Spinal cord (tissue), 10 donors: ENCODE data around the gene CFAP46. TPM values are rescaled to one million over a fixed set of nuclear protein-coding genes. Genes with fewer than 3 reads are reported as not detected.
A peak's percentile ranks its signal among the peaks of the same experiment; 100 is the strongest.

Experiments used
- DNase-seq, 6 donors: peaks; one replicate each; pipeline versions ENCODE4 v3.0.0 to v3.0.0-alpha.2; 2013 to 2015; ENCODE audit warnings: low spot score in 6 of 6, low read depth in 4 of 6
- H3K27ac ChIP-seq: one replicate; pipeline ENCODE4 v1.5.1; 2013; ENCODE audit warnings: low read depth, low read length, control low read depth
- H3K27me3 ChIP-seq: one replicate; pipeline ENCODE4 v1.6.1; 2013; ENCODE audit warnings: low read length; ENCODE audit not compliant: control insufficient read depth, insufficient read depth
- H3K36me3 ChIP-seq: one replicate; pipeline ENCODE4 v1.6.1; 2013; ENCODE audit warnings: low read length; ENCODE audit not compliant: control insufficient read depth, insufficient read depth
- H3K4me1 ChIP-seq: one replicate; pipeline ENCODE4 v1.6.1; 2013; ENCODE audit warnings: low read length; ENCODE audit not compliant: control insufficient read depth, insufficient read depth
- H3K4me3 ChIP-seq: one replicate; pipeline ENCODE4 v1.5.1; 2013; ENCODE audit warnings: low read depth, low read length, control low read depth
- H3K9me3 ChIP-seq: one replicate; pipeline ENCODE4 v1.6.1; 2013; ENCODE audit warnings: low read length; ENCODE audit not compliant: control insufficient read depth, insufficient read depth
- WGBS: methylation state at CpG from one replicate; pipeline ENCODE4 v1.1.5; 2013; ENCODE audit warnings: missing lambda C conversion rate; ENCODE audit not compliant: insufficient coverage; 5-methylcytosine and 5-hydroxymethylcytosine counted together
- polyA plus RNA-seq, 2 donors: library from polyadenylated mRNA; unstranded; fragments of 120-200 nt; gene quantifications; one replicate each; pipeline ENCODE4 v1.2.1, GENCODE V29; 2013; ENCODE audit not compliant: insufficient read length in 2 of 2
- total RNA-seq, 2 donors: library from RNA; depleted of rRNA in 1 of 2; stranded (reverse); fragments of 120-200 nt in 1 of 2; fragments of >200 nt in 1 of 2; gene quantifications; one replicate each; pipeline versions ENCODE4 v1.2.3 to v1.2.4, GENCODE V29; 2013 to 2014
- donor health status: healthy.

The CFAP46 gene
- total and polyA plus RNA-seq, 4 donors, result 5.3 to 14.3 (median 13.2) TPM

DNA sequence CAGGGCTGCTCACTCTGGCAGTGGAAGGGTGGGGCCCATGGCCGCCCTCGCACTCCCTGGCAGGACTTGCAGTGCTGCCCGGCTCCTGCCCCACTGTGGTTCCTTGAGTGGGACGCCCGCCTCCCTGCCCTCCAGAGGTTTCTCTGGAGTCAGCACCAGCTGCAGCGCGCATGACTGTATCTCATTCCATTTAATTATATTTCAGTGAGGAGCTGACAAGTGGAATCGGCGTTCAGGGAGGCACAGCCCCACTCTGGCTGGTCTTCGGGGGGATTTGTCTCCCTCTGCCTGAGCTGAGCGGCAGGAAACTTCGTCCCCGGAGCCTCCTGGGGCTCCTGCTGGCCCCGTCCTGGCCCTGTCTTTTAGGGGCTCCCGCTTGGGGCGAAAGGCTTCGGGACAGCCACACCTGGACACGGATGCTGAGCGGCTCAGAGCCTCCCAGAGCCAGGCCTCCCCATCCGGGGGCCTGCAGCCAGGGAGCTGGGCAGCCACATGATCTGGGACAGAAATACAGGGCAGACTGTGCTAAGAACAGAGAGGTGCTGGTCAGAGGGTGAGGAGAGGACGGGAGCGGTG is 81.2 kb downstream of the CFAP46 start:
- WGBS, result 79% methylated on average over 15 of the region's 22 CpGs
- DNase-seq, result peak in 1 of 6 donors; percentile 21
- H3K4me1 ChIP-seq, result peaks cover 16% of the 10 kb centered on the region
- H3K4me3 ChIP-seq, result no peak overlapping the region
- H3K9me3 ChIP-seq, result no peaks in the 10 kb centered on the region
- peaks cover 11% of the 10 kb centered on the region for H3K36me3 ChIP-seq
- H3K27me3 ChIP-seq, result peaks cover 5% of the 10 kb centered on the region
- no peak overlapping the region for H3K27ac ChIP-seq

DNA sequence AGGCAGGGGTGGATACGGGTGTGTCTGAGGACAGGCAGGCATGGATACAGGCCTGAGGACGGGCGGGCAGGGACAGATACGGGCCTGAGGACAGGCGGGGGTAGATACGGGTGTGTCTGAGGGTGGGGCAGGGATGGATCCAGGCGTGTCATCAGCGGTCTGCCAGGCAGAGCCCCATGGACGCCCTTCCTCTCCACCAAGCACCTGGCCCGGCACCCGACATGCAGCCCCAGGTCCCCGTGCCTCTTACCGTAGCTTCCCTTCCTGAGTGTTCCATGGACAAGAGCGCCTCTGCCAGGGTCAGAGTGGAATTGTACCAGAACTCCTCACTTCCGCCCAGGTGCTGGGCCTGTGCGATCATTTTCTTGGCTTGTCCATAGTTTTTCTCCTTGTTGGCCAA is 81.8 kb downstream of the CFAP46 start:
- H3K36me3 ChIP-seq, result peaks cover 9% of the 10 kb centered on the region
- peaks cover 16% of the 10 kb centered on the region for H3K4me1 ChIP-seq
- WGBS, result 98% methylated on average over 14 of the region's 16 CpGs
- H3K27me3 ChIP-seq, result peaks cover 5% of the 10 kb centered on the region
- no peak overlapping the region for H3K4me3 ChIP-seq
- no peaks in the 10 kb centered on the region for H3K9me3 ChIP-seq
- DNase-seq, result no peak
- no peak overlapping the region for H3K27ac ChIP-seq

DNA sequence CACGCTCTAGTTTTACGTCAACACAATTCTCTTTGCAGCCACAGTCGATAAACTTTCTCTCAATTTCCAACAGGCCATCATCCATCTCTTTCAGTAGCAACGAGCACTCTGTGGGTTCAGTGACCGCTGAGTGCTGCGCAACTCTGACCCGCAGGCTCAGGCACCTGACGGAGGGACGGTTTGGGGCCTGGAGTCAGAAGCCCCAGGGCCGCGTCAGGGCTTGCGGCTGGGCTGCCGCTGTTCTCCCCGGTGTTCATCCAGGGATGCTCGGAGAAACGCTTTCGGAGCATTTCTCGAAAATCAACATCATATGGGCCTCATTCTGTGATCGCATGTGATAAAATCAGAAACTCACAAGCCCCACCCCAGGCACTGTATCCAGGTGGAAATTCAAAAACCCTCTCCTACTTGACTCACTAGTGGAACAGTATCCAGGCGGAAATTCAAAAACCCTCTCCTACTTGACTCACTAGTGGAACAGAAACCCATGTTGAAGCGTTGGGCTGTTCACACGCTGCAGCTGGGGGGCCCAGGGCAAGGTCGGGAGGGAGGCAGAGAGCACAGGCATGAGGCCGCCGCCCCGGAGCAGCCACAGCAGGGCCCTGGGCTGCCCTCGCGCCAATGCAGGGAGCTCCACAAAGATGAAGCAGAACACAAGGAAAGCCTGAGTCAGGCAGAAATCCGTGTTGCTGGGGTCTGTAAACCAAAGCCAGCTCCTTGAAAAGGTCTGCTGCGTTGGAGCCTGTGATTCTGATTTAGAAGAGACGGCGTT is 83.1 kb downstream of the CFAP46 start:
- H3K4me1 ChIP-seq, result peaks cover 16% of the 10 kb centered on the region
- H3K9me3 ChIP-seq, result no peaks in the 10 kb centered on the region
- no peak for DNase-seq
- peaks cover 9% of the 10 kb centered on the region for H3K36me3 ChIP-seq
- no peak overlapping the region for H3K27ac ChIP-seq
- peaks cover 5% of the 10 kb centered on the region for H3K27me3 ChIP-seq
- 88% methylated on average over 30 of the region's 32 CpGs for WGBS
- H3K4me3 ChIP-seq, result no peak overlapping the region

DNA sequence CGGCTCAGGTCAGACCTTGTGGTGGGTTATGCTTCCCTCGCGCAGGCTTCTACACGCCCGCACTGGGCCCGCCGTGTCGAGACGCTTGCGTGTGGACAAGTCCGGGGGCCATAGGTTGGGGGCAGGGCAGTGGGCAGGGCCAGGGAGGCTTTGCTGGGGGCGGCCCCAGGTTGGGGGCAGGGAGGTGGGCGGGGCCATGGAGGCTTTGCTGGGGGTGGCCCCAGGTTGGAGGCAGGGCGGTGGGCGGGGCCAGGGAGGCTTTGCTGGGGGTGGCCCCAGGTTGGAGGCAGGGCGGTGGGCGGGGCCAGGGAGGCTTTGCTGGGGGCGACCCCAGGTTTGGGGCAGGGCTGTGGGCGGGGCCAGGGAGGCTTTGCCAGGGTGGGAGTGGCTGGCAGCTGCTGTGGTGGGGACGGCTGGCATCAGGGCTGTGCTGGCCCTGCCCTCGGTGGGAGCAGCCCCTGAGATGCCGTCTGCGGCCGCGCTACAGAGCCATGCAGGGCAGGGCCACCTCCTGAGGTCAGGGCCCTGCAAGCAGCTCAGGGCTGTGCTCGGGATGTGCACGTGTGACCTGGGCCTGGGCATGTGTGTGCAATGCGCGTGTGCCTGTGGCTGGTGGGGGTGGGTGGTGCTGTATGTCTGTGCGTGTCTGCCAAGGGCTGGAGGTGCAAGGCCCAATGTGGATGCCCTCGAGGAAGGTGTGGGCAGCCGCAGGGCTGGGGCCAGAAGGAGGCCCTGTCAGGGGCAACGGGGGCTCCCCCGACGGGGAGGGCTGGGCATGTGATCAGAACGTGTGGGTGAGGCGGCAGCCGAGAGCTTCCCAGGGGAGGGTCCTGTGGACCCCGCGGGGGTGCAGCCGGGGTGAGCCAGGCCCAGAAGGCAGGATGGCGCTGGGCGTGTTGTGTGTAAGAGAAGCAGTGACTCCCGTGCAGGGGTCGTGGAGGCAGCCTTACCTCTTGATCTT is 84.0 kb downstream of the CFAP46 start:
- Histone ChIP-seq H3K9me3 (no peaks in the 10 kb centered on the region), H3K27ac (no peak overlapping the region), H3K36me3 (peaks cover 9% of the 10 kb centered on the region), H3K27me3 (peaks cover 5% of the 10 kb centered on the region), H3K4me3 (no peak overlapping the region), H3K4me1 (peaks cover 16% of the 10 kb centered on the region)
- DNase-seq, result no peak
- 91% methylated on average over 40 of the region's 45 CpGs for WGBS

DNA sequence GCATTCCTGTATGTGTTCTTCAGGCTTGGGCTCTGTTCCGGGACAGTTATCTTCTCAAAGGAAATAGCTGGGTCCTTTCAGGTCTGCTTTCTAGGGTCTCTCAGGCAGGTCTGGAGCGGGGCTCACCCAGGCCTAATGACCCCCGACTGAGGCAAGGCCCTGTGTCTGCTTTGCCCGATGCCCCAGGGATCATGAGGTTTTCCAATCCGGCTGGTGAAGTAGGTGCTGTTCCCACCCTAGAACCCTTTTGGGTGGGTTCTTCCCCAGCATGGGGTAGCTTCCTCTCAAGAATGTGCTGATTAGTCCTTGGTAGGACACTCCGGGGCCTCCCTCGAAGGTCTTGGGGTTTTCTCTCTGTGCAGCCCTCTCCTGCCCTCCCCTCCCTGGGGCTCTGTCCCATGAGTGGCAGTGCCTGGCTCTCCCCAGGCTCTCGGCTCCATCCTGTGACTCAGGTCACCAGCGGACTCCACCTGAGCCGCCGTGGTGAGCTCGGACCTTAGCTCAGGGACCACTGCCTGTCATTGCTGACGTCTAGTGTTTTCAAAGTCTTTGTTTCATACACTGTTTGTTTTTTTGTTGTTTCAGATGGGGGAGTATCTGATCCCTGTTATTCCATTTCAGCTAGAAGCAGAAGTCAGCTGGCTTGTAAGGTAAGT is 85.4 kb downstream of the CFAP46 start:
- 94% methylated on average over 12 of the region's 13 CpGs for WGBS
- Histone ChIP-seq H3K4me1 (peaks cover 7% of the 10 kb centered on the region), H3K27me3 (no peaks in the 10 kb centered on the region), H3K4me3 (no peak overlapping the region), H3K9me3 (no peaks in the 10 kb centered on the region), H3K27ac (no peak overlapping the region), H3K36me3 (peaks cover 8% of the 10 kb centered on the region)
- no peak for DNase-seq

DNA sequence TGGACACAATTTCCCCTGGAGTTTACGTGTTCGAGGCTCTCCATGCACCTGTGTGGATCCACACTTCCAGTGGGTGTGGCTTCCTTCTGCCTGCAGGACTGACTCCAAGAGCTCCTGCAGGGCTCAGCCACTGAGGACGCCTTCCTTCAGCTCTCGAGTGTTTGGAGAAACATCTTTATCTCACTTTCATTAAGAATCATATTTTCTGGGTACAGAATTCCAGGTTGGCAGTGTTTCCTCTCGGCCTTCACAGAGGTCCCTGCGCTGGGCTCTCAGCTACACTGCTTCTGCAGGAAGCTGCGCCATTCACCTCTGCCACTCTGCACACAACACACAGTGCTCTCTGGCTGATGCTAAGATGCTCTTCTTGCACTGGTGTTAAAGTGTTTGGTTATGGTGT is 86.5 kb downstream of the CFAP46 start:
- WGBS, result 94% methylated on average over 4 of the region's 7 CpGs
- Histone ChIP-seq H3K27ac (no peak overlapping the region), H3K27me3 (no peaks in the 10 kb centered on the region), H3K4me1 (peaks cover under 1% of the 10 kb centered on the region), H3K4me3 (no peak overlapping the region), H3K9me3 (no peaks in the 10 kb centered on the region), H3K36me3 (peaks cover 7% of the 10 kb centered on the region)
- no peak for DNase-seq

DNA sequence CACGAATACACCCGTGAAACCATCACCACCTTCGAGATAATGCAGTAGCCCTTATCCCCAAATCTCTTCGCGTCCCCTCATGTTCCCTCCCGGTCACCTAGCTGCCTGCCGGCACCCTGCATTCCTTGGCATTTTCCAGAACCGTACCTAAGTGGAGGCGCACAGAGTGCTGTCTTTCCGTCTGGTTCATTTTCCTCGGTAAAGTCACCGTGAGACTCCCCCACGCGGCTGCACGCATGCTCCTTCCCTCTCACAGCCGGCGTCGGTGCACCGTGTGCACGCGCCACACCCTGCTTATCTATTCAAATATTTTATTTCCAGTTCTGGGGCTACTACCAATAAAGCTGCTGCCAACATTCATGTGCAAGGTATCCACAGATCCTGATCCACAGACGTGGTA is 90.9 kb downstream of the CFAP46 start:
- H3K4me3 ChIP-seq, result no peak overlapping the region
- no peaks in the 10 kb centered on the region for H3K27me3 ChIP-seq
- H3K36me3 ChIP-seq, result peaks cover 13% of the 10 kb centered on the region
- H3K4me1 ChIP-seq, result peaks cover 18% of the 10 kb centered on the region
- WGBS, result 92% methylated on average over 22 of the region's 22 CpGs
- H3K27ac ChIP-seq, result no peak overlapping the region
- no peaks in the 10 kb centered on the region for H3K9me3 ChIP-seq
- DNase-seq, result no peak

DNA sequence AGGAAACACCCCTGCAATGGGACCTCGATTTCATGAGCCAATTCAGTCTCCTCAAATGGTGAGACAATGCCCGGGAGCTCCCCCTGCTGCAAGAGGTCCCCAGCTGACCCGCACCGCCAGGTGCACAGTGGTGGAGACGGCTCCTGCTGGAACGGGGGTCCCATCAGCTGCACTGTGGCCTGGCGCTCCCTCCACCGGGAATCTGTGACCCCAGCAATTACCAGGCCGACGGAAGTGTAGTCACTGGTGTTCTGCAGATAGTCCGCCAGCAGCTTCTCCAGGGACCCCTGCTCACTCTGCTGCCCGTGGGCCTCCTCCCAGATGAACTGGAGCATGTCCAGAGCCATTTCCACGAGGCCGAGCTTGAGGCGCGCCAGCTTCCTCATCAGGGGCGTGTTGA is 91.5 kb downstream of the CFAP46 start:
- H3K4me3 ChIP-seq, result no peak overlapping the region
- H3K27me3 ChIP-seq, result no peaks in the 10 kb centered on the region
- no peak overlapping the region for H3K27ac ChIP-seq
- no peak for DNase-seq
- 89% methylated on average over 17 of the region's 17 CpGs for WGBS
- H3K36me3 ChIP-seq, result peaks cover 16% of the 10 kb centered on the region
- peaks cover 18% of the 10 kb centered on the region for H3K4me1 ChIP-seq
- no peaks in the 10 kb centered on the region for H3K9me3 ChIP-seq

DNA sequence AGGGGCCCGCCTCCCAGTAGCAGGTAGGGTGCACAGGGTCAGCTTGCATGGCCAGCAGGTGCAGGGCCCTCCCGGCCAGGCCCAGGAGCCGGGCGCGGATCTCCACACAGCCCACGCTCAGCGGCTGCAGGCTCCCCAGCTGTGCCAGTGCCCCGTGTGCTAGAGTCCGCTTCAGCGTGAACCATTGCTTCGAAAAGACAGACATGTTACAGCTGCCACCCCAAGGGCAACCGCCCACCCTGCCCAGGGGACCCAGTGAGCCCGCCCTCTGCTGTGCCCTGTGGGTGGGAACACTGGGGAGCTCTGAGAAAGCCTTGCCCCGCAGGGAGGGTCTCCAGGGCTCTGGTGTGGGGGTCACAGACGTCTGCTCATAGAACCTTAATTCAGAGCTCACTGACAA is 92.1 kb downstream of the CFAP46 start:
- Histone ChIP-seq H3K27me3 (no peaks in the 10 kb centered on the region), H3K4me1 (peaks cover 18% of the 10 kb centered on the region), H3K36me3 (peaks cover 20% of the 10 kb centered on the region), H3K4me3 (no peak overlapping the region), H3K27ac (no peak overlapping the region), H3K9me3 (no peaks in the 10 kb centered on the region)
- DNase-seq, result no peak
- WGBS, result 91% methylated on average over 11 of the region's 15 CpGs
